ENCODE measurements around the gene IL1R1. TPM values are rescaled to one million over a fixed set of nuclear protein-coding genes. Genes with fewer than 3 reads are reported as not detected.

IL1R1 gene
- total RNA-seq, 1 donor from 2014 or later = 20.9 TPM

DNA sequence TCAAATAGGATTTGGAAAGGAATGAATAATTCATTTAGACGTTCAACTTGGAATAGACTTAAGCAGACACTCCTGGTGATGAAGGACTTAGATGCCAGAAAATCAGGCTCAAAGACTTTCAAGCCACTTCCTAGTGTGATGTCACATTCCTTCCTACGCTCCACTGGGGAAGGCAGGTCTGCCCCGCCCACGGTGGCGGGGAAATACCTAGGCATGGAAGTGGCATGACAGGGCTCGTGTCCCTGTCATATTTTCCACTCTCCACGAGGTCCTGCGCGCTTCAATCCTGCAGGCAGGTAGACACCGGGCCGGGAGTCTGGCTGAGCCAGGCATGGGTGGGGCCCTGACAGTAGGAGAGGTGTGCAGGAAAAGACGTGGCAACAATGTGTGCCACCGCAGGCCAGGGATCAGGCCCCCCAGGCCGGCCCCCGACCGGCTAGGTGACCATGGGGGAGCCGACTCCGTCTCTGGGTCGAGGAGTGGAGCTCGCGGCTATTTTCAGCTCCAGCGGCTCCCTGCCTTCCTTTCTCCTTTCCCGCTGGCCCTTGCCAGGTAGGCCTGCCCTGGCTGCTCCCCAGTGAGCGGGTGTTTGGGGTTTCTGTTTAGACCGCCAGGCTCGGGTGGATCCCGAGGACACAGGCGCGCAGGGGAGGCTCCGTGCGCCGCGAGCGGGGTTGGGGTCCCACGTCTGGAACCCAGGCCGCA lies 44.4 kb downstream of the IL1R1 start, which contains the start of gene IL1RL2:
Gene IL1RL2 (plus strand): TSS at position 233 of the 705 bp plus-strand sequence. CDS start 845 bp downstream, outside the sequence.
- peak; percentile 52 for ATAC-seq
- DNase-seq = no peak
- intact Hi-C loops (cut with micrococcal nuclease) = no loop called here

DNA sequence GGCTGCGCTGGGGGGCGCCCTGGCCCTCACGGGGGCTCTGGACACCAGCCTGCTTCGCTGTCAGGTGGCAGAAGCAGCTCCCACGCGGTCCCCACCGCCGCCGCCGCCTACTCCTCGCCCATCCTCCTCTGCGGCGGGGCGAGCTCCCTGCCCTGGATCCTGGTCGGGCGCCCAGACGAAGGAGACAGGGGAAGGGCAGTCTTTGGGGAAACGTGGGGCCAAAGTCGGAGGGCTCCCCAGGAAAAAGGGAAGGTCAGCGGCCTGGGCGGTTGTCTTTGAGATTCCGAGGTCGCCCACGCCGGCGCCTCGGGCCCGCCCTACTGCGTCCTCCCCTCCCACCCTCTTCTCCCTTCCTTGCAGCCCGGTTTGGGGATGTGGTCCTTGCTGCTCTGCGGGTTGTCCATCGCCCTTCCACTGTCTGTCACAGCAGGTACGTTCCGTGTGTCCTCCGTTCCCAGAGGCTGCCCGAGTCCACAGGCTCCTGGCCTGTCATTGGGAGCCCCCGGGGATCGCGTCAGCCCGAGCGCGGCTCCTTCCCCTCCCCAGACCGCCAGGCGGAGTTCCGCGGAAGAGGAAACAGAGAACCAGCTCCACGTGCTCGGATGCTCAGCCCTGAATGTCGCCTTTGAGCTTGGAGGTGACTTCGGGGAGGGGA lies 45.1 kb downstream of the IL1R1 start:
- DNase-seq (peak; percentile 74), ATAC-seq (peak; percentile 93)
- intact Hi-C loops (cut with micrococcal nuclease) = no loop called here

DNA sequence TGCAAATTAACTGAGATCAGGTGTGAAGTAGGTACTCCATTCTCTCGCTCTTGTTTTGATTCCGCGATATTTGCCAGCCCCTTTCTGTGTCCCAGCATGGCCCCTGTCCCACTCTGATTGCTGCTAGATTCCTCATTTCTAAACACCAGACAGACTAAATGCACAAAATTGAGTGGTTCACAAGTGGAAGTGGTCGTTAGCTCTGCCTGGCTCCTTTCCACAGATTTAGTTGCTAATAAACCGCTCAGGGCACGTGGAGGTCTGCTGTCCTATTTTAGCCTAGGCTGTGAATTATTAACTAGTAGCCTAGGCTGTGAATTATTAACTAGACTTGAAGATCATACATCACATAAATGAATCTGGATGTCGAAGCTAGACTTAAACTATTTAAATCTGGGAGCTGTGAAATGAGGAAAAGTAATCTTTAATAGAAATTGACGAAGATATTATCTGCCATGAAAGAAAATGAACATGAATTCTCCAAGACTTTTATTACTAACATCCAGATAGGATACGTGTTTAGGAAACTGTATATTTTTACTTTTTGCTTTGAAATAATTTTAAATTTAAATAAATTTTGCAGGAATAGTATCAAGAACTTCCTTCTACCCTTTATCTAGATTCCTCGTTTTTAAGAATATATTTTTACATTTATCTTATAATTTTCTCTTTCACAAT lies 48.0 kb downstream of the IL1R1 start:
- intact Hi-C loops (cut with micrococcal nuclease) = no loop called here
- ATAC-seq (no peak), DNase-seq (no peak)

DNA sequence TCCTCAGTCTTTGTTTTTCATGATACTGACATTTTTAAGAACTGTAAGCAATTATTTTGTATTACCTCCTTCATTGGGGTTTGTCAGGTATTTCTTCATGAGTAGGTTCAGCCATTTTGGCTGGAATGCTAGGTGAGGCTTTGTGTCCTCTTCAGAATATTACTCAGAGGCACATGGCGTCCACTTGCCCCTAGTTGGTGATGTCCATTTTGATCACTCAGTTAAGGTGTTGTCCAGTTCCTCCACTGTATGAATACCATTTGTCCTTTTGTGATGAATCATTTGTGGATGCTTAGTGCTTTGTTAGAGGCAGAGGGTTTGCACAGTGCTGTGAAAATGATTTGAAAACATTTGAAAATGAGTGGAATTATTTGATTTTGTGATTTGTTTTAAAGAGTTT lies 49.0 kb downstream of the IL1R1 start:
- intact Hi-C loops (cut with micrococcal nuclease) = no loop called here
- ATAC-seq (no peak), DNase-seq (no peak)

DNA sequence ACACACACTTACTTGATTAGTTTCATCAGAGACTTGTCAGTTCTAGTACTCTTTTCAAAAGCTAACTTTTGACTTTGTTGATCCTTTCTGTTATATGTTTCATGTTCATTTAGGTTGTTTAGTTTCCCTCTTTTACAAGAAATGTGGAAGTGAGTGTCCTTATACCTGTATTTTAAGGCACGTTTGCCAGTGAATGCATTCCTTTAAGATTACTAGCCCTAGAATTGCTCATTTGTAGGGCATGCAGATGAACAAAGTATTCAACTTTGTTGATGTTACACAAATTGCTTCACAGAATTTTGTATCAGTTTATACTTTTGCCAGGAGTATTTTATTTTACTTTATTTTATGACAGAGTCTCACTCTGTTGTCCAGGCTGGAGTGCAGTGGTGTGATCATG lies 50.5 kb downstream of the IL1R1 start:
- no peak for ATAC-seq
- no peak for DNase-seq
- intact Hi-C loops (cut with micrococcal nuclease) = no loop called here

DNA sequence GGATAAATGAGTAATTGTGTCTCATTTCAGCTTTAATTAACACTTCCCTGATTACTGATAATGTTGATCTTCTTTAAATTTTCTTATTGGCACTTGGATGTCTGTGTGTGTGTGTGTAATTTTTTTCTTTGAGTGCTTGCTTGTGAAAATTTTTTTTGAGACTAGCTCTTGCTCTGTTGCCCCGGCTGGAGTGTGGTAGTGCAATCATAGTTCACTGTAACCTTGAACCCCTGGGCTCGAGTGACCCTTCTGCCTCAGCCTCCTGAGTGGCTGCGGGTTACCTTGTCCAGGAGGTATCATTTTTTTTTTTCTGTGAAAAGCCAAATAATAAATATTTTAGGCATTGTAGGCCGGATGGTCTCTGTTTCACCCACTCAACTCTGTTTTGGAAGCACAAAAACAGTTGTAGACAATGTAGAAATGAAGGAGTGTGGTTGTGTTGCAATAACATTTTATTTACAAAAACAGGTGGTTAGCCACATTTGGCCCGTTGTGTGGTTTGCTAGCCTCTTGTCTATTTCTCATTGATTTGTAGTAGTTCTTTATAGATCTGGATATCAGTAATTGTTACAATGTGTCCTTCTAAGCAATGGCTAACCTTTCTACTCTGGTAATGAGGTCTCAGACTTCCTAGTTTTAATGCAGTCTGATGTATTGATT lies 52.2 kb downstream of the IL1R1 start:
- intact Hi-C loops (cut with micrococcal nuclease) = no loop called here
- DNase-seq = no peak
- ATAC-seq = no peak

DNA sequence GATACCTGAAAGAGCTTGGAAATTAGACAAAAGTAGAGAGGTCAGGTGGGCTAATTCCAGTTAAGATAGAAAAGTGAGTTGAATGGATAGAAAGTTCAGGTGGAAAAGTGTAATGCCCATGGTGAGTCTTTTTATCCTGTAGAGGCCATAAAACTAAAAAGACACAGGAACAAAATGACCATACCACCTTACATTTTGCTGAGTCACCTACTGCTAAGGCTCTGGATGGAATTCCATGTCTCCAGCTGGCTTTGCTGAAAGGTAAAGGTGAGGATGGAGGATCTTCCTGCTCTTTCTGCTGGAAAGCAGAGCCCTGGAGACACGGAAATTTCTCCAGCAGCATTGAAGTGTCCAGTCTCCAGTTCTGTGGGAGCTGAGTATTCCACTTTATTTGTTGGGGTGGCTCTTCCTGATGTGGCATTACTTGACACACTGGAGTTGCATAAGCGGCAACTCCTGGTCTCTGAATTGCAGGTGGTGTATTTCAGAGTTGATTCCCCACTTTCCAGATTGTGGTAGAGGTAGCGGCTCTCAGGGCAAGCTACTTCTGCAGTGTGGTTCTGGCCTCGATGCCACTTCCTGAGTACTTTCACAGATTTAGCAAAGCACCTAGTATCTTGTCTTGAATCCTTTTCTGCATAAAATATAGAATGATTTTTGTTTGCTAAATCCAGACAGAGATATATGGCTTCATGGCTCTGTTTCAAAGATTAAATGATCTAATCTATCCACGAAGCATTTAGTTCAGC lies 55.0 kb downstream of the IL1R1 start:
- DNase-seq (no peak), ATAC-seq (no peak)
- intact Hi-C loops (cut with micrococcal nuclease) = no loop called here

DNA sequence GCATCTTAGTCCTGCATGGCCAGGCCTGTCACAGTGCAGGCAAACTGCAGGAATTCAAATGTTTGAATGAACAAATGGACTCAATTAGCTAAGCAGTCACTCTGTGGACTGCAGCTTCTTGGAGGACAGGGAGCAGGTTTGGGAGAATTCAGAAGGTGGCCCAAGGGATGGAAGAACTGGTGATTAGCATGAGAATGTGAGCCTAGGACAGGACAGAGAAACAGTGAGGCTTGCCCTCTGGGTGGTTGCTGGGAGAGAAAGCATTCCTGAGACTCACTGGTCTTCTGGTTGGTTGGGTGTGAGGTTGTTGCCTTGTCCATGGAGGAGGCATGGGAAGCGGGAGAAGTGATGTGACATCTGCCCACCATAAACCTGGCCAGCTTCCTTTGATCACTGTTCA lies 58.0 kb downstream of the IL1R1 start:
- DNase-seq = no peak
- intact Hi-C loops (cut with micrococcal nuclease) = no loop called here

DNA sequence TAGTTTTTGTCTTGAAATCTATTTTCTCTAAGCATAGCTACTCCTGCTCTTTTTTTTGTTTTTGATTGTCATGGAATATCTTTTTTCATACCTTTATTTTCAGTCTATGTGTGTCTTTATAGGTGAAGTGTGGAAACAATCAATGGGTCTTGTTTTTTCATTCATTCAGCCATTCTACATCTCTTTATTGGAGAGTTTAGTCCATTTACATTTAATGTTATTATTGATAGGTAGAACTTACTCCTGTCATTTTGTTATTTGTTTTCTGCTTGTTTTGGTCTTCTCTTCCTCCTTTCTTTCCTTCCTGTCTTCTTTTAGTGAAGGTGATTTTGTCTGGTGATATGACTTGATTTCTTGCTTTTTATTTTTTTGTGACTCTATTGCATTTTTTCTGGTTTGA lies 62.1 kb downstream of the IL1R1 start:
- no peak for ATAC-seq
- DNase-seq = no peak
- intact Hi-C loops (cut with micrococcal nuclease) = no loop called here

More for the DNA sequence above, 58.0 kb downstream of the IL1R1 start:
- no peak for ATAC-seq

DNA sequence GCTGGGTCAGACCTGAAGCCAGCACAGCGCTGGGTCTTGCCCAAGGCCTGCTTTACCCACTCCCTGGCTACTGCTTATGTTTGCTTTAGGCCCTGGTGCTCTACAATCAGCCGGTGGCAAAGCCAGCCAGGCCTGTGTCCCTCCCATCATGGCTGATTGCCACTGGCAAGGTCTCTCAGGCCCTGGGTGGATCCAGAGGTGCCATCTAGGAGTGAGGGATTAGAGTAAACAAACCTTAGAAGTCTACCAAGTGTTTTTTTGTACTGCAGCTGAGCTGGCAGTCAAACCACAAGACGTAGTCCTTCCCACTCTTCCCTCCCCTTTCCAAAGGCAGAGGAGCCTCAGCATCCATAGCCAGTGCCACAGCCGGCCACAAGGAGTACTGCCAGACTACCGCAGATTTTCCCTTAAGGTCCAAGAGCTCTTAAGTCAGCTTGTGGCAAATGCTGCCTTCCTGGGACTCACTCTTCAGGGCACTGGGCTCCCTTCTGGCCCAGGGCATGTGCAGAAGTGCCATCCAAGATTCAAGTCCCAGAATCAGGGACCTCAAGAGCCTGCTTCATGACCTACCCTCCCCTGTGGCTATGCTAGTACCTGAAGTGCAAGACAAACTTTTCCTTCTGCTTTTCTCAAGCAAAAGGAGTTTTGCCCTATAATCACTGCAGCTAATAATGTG lies 64.3 kb downstream of the IL1R1 start:
- intact Hi-C loops (cut with micrococcal nuclease) = no loop called here
- ATAC-seq = no peak
- no peak for DNase-seq

DNA sequence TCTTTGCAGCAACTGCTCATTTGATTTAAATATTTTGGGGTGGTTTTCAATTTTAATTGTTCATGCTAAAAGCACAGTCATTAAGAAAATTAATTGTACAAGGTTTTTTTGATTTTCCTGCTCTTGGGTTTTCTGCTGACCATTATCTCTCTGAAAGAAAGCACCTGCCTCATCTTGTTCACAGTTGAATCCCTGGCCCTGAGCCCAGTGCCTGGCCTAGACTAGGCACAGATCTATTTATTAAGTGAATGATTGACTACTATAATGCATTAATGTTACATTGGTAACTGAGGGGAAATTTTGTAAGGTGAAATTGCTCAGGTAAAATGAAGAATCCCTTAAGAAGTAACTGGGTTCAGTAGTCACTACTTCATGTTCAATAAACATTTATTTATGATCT lies 66.2 kb downstream of the IL1R1 start:
- intact Hi-C loops (cut with micrococcal nuclease) = no loop called here
- no peak for ATAC-seq
- no peak for DNase-seq

DNA sequence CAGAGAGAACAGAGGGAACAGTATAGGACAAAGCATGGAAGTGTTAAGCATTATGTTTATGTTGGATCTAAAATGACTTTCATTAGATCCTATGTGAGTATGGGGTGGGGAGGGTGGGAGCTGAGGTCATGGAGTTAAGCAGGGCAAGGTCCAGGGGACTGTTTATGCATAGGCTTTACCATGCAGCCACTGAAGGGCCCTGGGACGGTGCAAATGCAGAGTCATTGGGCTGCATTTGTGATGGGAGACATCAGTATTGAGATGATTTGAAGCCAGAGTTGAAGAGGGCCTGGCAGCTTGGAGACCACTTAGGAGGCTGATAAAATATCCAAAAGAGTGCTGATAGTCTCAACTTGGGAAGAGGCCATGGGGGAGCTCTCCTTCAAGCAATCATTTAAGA lies 66.9 kb downstream of the IL1R1 start:
- DNase-seq (no peak), ATAC-seq (no peak)
- intact Hi-C loops (cut with micrococcal nuclease) = no loop called here

DNA sequence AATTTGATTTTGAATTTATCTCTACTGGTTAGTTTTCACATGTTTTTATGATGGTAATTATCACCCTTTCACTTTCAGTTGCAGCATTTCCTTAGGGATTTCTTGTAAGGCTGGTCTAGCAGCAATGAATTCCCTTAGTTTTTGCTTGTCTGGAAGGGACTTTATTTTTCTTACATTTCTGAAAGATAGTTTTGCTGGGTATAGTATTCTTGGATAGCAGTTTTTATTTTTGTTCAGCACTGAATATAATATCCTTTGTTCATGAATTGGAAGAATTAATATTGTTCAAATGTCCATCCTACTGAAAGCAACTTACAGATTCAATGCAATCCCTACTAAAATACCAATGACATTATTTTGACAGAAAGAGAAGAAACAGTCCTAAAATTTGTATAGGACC lies 74.5 kb downstream of the IL1R1 start:
- intact Hi-C loops (cut with micrococcal nuclease) = no loop called here
- no peak for DNase-seq

DNA sequence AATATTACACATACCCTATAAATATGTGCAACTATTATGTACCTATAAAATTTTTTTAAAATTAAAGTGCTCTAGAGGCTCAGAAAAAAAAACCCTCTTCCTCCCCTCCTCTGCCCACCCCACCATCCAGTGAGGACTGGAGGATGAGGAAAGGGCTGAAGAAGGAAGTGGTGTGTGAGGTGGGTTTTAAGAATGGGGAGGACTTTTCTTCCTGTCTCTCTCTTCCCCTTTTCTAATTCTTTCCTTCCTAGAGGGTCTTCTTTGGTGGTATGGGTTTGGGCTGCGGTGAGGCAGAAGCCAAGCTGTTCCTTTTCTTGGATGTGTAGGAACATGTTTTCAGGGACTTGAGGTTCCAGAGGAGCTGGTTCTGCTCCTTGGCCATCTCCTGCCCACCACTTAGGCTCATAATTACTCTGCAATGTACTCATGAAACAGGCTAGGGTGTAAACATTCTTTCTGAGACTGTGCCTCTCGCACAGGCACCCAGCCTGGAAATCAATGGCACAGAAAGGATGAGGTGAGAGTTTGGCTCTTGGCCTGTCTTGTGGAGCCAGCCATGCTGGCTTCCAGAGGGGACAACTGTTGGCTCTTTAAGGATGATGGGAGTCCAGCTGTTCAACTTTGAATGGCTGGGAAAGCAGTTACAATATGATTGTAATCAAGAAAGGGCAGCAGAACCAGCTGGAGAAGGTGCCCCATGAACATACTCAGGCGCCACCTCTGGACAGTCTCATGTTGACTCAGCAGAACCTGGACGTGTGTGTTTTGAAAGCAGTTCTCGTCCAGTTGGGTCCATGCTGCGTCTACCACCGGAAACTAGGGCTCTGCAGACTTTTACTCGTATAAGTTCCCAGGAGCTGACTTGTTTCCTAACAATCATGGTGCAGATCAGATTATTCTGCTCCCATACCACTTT lies 82.5 kb downstream of the IL1R1 start:
- ATAC-seq (no peak), DNase-seq (no peak)
- intact Hi-C loops (cut with micrococcal nuclease) = no loop called here

More for the DNA sequence above, 74.5 kb downstream of the IL1R1 start:
- no peak for ATAC-seq

DNA sequence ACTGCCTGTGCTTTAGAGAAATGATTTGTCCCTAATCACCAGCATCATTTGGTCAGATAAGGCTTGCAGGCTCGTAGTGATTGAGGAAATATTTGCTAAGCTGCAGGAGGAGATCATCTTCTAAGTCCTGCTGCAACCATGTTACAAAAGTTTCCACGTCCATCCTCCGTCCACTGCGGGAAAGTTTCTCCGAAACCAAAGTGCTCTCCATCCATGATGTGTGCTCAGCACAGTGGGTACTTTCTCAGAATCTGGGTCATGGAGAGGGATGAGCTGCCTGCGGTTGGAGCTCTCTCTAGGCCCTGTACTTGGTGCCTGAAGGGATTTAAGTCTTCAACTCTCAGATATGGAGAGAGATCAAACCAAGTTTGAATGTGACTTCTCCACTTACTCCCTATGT lies 83.6 kb downstream of the IL1R1 start:
- DNase-seq = no peak
- no peak for ATAC-seq
- intact Hi-C loops (cut with micrococcal nuclease) = no loop called here

DNA sequence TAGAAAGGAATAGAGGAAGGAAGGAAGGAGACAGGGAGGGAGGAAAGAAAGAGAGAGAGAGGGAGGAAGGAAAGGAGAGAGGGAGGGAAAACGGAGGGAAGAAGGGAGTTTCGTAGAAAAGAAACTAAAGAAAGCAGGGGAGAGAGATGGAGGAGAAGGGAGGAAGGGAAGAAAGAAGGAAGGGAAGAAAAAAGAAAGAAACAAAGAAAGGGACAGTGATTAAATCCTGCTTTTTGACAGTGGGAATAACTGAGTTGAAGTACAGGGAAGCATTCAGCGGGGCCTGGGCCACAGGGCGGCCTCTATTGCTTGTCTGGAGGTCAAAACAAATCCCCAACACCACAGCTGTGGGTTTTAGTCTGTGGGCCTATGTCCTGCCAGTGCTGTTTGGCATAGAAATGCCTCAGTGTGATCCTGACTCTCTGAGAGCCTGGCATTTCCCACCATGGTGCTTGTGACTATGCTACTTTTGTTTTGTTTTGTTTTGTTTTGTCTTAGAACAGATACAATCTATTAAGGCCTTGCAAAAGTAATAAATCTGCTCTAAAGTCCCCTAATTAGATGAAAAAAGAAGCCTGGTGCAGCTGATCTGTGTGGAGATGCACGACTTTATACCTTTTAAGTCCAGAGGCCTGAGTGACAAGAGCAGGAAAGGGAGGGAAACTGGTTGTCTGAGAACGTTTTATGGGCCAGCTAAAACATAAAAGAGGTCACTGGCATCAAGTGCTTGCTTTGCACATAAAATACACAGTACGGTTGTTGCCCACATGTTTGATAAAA lies 84.3 kb downstream of the IL1R1 start:
- ATAC-seq (no peak), DNase-seq (no peak)
- intact Hi-C loops (cut with micrococcal nuclease) = no loop called here

Measured in left ventricle myocardium superior (tissue), 1 donor.